Chondrocyte (in vitro differentiated cells): Measurements from ENCODE around the gene LGI2. TPM values are rescaled to one million over a fixed set of nuclear protein-coding genes. Genes with fewer than 3 reads are reported as not detected.

Experiments used
- DNase-seq: peaks from one replicate; pipeline ENCODE4 v3.0.0; 2021; ENCODE audit warnings: mixed read lengths, low spot score
- H3K27ac Mint-ChIP-seq: one replicate; pipeline ENCODE4 v1.8.0; 2021; ENCODE audit warnings: mild to moderate bottlenecking, moderate library complexity, mixed read lengths; ENCODE audit not compliant: unreplicated experiment
- H3K27me3 Mint-ChIP-seq: 2 replicates; pipeline ENCODE4 v1.8.0; 2021; ENCODE audit warnings: low read depth, mixed read lengths
- H3K36me3 Mint-ChIP-seq: 2 replicates; pipeline ENCODE4 v1.8.0; 2021; ENCODE audit warnings: low read depth, mixed read lengths
- H3K4me1 Mint-ChIP-seq: 2 replicates; pipeline ENCODE4 v1.8.0; 2021; ENCODE audit warnings: low read depth, mild to moderate bottlenecking, mixed read lengths
- H3K4me3 Mint-ChIP-seq: one replicate; pipeline ENCODE4 v1.8.0; 2021; ENCODE audit warnings: mild to moderate bottlenecking, moderate library complexity, mixed read lengths; ENCODE audit not compliant: unreplicated experiment
- H3K9me3 Mint-ChIP-seq: 2 replicates; pipeline ENCODE4 v1.8.0; 2021; ENCODE audit warnings: low read depth, mixed read lengths
- CTCF ChIP-seq: fragments of 200-600 bp; sonication (generic); IDR thresholded peaks from 2 replicates; pipeline ENCODE4 v1.5.0; 2021; ENCODE audit warnings: antibody characterized with exemption, mild to moderate bottlenecking, moderate library complexity
- total RNA-seq: library from RNA; stranded (reverse); gene quantifications from 3 replicates; pipeline ENCODE4 v1.2.1, GENCODE V29; 2021

Gene LGI2
- total RNA-seq, 1 donor from 2014 or later = 0.30 TPM

- TF ChIP-seq CTCF = no peak
- peaks cover 3% of the 10 kb centered on the region for H3K27me3 Mint-ChIP-seq
- no peaks in the 10 kb centered on the region for H3K4me1 Mint-ChIP-seq
- DNase-seq = no peak
- peaks cover 4% of the 10 kb centered on the region for H3K36me3 Mint-ChIP-seq
- no peak overlapping the region for H3K4me3 Mint-ChIP-seq
- peaks cover 10% of the 10 kb centered on the region for H3K9me3 Mint-ChIP-seq
- no peak overlapping the region for H3K27ac Mint-ChIP-seq
These were observed 72.9 kb downstream of the LGI2 start for GRCh38 chr4:24957886-24958285.

- no peak for TF ChIP-seq CTCF
- H3K9me3 Mint-ChIP-seq = peaks cover 10% of the 10 kb centered on the region
- H3K4me1 Mint-ChIP-seq = no peaks in the 10 kb centered on the region
- peaks cover 6% of the 10 kb centered on the region for H3K27me3 Mint-ChIP-seq
- H3K36me3 Mint-ChIP-seq = peaks cover 4% of the 10 kb centered on the region
- H3K4me3 Mint-ChIP-seq = no peak overlapping the region
- H3K27ac Mint-ChIP-seq = no peak overlapping the region
- no peak for DNase-seq
These were observed 74.0 kb downstream of the LGI2 start for GRCh38 chr4:24956763-24957162.

DNA sequence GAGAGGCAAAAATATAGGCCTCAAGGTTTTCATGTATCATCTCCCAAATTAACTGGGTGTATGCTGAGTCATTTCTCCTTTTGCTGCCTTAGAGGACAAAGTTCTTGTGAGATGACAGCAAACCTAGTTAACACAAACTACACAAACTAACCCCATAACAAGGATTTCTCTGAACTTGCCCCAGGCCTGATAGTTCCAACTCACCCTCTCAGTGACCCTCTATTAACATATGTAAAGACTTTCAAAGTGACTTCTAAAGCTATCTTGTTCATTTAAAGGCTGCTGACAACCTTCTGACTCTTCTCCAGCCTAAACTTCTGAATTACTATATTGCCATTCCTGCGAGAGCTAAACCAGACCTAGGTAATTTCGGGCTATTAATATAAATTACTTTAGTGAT, 74.7 kb downstream of the LGI2 start:
- Mint-ChIP-seq H3K9me3 (peaks cover 10% of the 10 kb centered on the region), H3K36me3 (peaks cover 4% of the 10 kb centered on the region)

DNA sequence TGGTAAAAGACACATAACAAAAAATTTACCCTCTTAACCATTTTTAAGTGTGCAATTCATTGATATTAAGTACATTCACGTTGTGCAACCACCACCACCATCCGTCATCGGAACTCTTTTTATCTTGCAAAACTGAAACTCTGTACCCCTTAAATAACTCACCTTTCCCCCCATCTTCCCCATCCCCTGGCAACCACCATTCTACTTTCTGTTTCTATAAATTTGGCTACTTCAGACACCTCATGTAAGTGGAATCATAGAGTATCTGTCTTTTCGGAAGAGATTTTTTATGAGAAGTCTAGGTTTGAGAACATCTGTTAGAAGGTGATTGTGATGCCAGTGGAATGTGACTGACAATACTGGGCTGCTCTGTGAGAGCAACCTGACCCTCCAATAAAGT, 78.1 kb downstream of the LGI2 start:
- peaks cover 9% of the 10 kb centered on the region for H3K9me3 Mint-ChIP-seq

More for the DNA sequence above, 74.7 kb downstream of the LGI2 start:
- DNase-seq = no peak
- Mint-ChIP-seq H3K4me1 (no peaks in the 10 kb centered on the region), H3K27ac (no peak overlapping the region), H3K4me3 (no peak overlapping the region), H3K27me3 (peaks cover 6% of the 10 kb centered on the region)
- TF ChIP-seq CTCF = no peak

DNA sequence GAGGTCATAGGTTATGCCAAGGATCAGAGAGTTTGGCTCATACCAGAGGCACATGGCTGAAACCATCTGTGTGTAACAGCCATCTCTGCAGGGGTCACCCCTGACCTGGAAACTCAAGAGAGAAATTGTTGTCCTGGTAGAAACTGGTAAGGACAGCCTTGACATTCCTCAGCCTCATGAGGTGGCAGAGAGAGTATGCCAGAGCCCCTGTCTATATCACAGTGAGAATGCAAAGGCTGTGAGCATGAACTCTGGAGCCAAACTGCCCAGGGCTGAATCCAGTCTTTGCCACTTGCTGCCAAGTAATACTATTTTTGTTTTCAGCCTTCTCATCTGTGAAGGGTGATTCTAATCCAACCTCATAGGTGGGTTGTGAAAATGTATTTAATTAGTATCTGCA, 80.8 kb downstream of the LGI2 start:
- no peak overlapping the region for H3K4me3 Mint-ChIP-seq
- no peak for TF ChIP-seq CTCF
- peaks cover 5% of the 10 kb centered on the region for H3K9me3 Mint-ChIP-seq
- peaks cover 19% of the 10 kb centered on the region for H3K27me3 Mint-ChIP-seq
- DNase-seq = no peak
- no peak overlapping the region for H3K27ac Mint-ChIP-seq
- H3K36me3 Mint-ChIP-seq = peaks cover 4% of the 10 kb centered on the region
- no peaks in the 10 kb centered on the region for H3K4me1 Mint-ChIP-seq

More for the DNA sequence above, 78.1 kb downstream of the LGI2 start:
- peaks cover 13% of the 10 kb centered on the region for H3K27me3 Mint-ChIP-seq
- no peak overlapping the region for H3K27ac Mint-ChIP-seq
- H3K4me3 Mint-ChIP-seq = no peak overlapping the region
- no peak for DNase-seq
- no peaks in the 10 kb centered on the region for H3K4me1 Mint-ChIP-seq
- peaks cover 4% of the 10 kb centered on the region for H3K36me3 Mint-ChIP-seq
- TF ChIP-seq CTCF = no peak

Other genes starting within 250 kb of the LGI2 start
- 4.2 to 22.9 TPM (median 22.3 TPM) in 3 replicates for gene SOD3, start 235.4 kb downstream of the LGI2 start, total RNA-seq
- 12.9 to 21.5 TPM (median 21.4 TPM) in 3 replicates for gene CCDC149, start 117.9 kb downstream of the LGI2 start, total RNA-seq
- gene SEPSECS, start 129.5 kb upstream of the LGI2 start, total RNA-seq = 5.4 to 7.8 TPM (median 6.1 TPM) in 3 replicates
- gene PI4K2B, start 203.1 kb upstream of the LGI2 start, total RNA-seq = 13.8 to 18.9 TPM (median 15.5 TPM) in 3 replicates